ENCODE data around the gene KANSL3.
A peak's percentile ranks its signal among the peaks of the same experiment; 100 is the strongest.
"Not testable (repeated sequence)": the region's sequence is repeated elsewhere in the genome, so short reads cannot be mapped to it uniquely, and the experiment has no call there.

Gene KANSL3

GRCh38 chr2:96638144-96639121 is at the start of gene KANSL3:
Gene KANSL3 (minus strand): TSS chr2:96638312. CDS start chr2:96637135, 1,177 bp downstream.
- DNase-seq = peak; percentile 73

DNA sequence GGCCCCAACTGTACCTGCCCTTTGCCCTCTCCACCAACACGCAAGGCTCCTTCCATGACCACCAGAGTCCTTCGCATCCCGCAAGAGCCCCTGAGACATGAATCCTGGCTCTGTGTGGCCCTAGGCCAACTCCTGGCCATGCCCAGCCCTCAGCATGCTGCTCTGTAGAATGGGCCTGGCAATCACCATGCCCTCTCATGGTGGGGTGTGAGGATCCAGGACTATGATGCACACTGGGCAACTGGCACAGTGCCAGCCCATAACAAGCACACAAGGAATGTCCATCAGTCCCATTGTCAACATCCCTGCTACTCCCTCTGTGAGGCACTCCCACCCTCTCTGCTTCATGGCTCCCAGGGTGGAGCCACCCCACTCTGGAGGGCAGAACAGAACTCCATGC is 49.2 kb upstream of the KANSL3 start:
- DNase-seq = no peak

GRCh38 chr2:96685577-96686459 is 47.7 kb upstream of the KANSL3 start:
- DNase-seq = no peak

DNA sequence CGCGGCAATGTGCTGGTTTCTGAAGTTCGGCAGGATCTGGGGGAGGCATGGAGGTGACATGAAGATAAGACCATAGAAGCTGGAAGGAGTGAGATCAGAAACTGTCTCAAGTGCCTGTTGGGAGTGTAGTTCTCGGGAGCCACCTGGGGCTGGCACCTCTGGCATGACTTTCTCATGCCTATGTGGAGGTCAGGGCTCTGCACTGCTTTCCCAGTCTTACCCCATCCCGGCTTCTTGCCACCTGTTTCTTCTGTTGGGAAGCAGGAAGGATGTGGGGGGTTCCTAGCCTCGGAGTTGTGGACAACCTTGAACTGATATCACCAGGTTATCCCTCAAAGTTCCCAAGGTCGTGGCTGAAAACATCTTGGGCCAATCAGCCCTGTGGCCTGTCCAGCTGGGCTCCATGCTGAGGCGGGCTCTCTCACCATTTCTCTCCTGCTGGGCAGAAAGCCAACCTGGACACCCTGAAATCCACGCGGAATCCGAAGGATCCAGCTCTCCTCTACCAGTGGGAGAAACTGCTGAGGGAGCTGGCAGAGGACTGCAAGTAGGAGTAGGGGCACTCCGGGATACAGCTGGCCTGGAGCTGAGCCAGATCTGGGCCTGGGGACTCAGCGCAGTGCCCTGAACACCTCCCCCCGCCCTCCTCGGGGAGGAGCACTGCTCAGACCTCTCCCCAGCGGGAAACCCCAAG is 46.9 kb upstream of the KANSL3 start:
- DNase-seq = no peak

GRCh38 chr2:96683972-96684820 is 46.1 kb upstream of the KANSL3 start:
- no peak for DNase-seq

- DNase-seq = no peak
These were observed 45.2 kb upstream of the KANSL3 start for GRCh38 chr2:96683307-96683706.

DNA sequence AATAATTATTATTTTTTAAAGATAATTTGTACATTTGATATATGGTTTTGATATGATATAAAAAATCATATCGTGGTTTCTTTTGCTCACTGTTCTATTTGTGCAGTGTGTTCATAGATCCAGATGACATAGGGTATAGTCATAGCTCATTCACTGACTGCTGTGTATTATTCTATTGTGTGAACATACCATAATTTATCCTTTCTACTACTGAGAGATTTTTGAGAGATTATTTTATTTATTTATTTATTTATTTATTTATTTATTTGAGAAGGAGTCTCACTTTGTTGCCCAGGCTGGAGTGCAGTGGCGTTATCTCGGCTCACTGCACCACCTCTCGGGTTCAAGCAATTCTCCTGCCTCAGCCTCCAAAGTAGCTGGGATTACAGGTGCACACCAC is 43.4 kb upstream of the KANSL3 start:
- no peak for DNase-seq

- no peak for DNase-seq
These were observed 42.5 kb upstream of the KANSL3 start for GRCh38 chr2:96680561-96681141.

DNA sequence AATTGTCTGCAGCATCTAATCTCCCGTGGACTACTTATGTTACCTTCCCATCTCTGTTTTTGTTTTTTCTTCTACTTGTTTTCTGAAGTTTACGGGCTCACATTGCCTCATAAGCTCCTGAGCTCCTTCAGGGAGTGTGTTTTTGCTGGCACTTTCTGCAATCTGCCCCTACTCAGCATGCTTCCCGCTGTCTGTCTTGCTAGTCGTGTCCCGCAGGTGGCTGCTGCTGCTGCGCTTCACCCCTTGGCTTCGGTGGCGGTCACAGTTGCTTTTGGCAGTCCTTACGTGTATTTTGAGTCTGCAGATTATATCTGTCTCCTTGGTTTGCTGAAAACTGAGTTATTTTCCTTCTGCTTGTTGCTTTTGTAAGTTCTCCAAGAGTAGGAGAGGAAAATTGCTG is 41.7 kb upstream of the KANSL3 start:
- no peak for DNase-seq

- DNase-seq = no peak
These were observed 31.6 kb upstream of the KANSL3 start for GRCh38 chr2:96669539-96670215.

DNA sequence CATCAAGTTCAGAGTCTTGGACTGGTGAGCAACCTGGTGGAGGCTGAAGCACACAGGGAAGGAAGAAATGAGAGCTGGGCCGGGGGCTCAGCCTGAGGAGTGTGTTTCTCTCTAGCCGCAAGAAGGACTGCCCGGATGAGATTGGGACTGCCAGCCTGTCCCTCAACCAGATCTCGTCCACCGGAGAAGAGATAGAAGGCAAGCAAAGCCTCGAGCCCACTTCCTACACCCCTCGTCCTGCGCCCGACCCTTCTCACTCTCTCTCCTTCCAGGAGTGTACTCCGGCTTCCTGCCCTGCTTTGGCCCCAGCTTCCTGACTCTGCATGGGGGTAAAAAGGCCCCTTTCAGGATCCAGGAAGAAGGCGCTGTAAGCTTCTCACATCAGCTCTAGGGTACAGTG is 30.7 kb upstream of the KANSL3 start:
- no peak for DNase-seq

GRCh38 chr2:96665717-96666116 is 27.6 kb upstream of the KANSL3 start:
- not testable (repeated sequence) for DNase-seq

GRCh38 chr2:96665083-96665569 is 27.0 kb upstream of the KANSL3 start:
- no peak for DNase-seq

GRCh38 chr2:96664366-96664925 is 26.3 kb upstream of the KANSL3 start:
- no peak for DNase-seq

GRCh38 chr2:96663829-96664228 is 25.7 kb upstream of the KANSL3 start:
- no peak for DNase-seq

GRCh38 chr2:96663177-96663576 is 25.1 kb upstream of the KANSL3 start:
- DNase-seq = no peak

DNA sequence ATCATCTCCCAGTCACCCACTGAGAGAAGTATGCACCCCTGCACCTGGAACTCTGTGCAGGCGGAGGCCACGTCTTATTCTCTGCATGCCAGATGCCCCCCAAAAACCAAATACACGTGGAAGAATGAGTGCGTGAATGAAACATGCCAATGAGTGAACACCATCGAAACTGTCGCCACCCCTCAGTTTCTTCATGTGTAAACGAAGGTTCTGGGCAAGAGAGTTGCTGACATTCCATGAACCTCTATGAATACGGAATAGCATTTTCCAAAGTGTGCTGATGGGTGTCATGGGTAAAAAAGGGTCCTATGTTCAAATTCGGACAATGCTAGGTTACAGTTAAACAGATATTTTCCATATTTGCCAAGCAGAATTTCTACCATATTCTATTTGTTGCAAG is 24.2 kb upstream of the KANSL3 start:
- DNase-seq = no peak

DNA sequence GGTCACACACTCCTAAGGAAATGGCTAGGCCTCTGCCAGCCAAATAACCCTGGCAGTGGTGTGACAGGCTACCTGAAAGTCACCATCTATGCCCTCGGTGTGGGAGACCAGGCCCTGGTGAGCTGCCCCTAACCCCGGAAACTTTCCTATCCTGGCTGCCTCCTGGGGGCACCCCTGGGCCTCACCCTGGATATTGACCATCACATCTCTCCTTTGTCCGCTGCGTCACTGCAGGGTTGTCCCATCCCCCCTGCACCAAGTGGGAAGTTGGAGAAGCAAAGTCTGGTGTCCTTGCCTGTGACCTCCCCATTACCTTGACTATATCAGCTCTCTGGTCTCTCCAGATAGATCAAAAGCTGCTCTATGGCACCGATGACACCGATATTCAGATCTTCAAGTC is 23.2 kb upstream of the KANSL3 start:
- DNase-seq = no peak

- no peak for DNase-seq
These were observed 18.4 kb upstream of the KANSL3 start for GRCh38 chr2:96656540-96656939.

DNA sequence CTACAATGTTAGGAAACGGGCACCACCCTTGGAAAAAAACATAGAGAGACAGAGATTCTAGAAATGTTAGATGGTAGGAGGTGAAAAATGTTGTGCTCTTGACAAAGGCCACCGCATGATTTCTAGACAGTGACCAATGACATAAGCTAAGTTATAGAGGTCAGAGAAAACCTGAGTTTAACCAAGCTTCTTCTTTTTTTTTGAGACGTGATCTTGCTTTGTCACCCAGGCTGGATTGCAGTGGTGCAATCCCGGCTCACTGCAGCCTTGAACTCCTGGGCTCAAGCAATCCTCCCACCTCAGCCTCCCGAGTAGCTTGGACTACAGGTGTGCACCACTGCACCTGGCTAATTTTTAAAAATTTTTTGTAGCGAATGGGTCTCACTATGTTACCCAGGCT is 17.4 kb upstream of the KANSL3 start:
- DNase-seq = no peak

DNA sequence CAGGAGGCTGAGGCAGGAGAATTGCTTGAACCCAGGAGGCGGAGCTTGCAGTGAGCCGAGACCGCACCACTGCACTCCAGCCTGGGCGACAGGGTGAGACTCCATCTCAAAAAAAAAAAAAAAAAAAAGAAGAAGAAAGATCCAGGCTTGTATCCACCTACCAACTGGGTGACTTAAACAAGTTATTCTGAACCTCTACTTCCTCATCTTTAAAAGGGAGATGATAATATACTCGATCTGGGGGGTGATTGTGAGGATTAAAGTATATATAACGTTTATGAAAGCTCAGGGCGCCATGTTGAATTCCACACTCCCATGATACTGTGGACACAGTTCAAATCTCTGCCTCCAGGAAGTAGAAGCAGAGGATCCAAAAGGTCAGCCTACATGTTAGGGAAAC is 16.7 kb upstream of the KANSL3 start:
- DNase-seq = not testable (repeated sequence)

Data from NCI-H2029 treated with DMSO at 0.1 percent for 48 hours (cell line).